Lower leg skin (tissue), 4 donors: Measurements from ENCODE around the gene SCD5. TPM values are rescaled to one million over a fixed set of nuclear protein-coding genes. Genes with fewer than 3 reads are reported as not detected.

Experiments used
- DNase-seq, 2 donors: peaks; one replicate each; pipeline ENCODE4 v3.0.0-alpha.2; 2019; ENCODE audit warnings: low spot score in 2 of 2
- H3K4me3 ChIP-seq: fragments of 200-600 bp; sonication (generic); 2 replicates; pipeline ENCODE4 v1.5.1; 2017; ENCODE audit warnings: mild to moderate bottlenecking, low read depth; ENCODE audit not compliant: poor library complexity, severe bottlenecking
- POLR2A ChIP-seq, 2 donors: fragments of 450-650 bp; IDR thresholded peaks; one replicate each; pipeline ENCODE4 v1.6.1; 2016 to 2017; ENCODE audit warnings: antibody characterized with exemption in 2 of 2, mild to moderate bottlenecking in 1 of 2, moderate library complexity in 1 of 2
- WGBS, 2 donors: methylation state at CpG; one replicate each; pipeline ENCODE4 v1.1.5; 2018; 5-methylcytosine and 5-hydroxymethylcytosine counted together
- intact Hi-C: fragments of 100-400 bp; cut with DNase I; formaldehyde crosslinking; loops from one replicate; pipeline ENCODE4 v1.15.0; 2023; ENCODE audit warnings: low total_unique reads
- total RNA-seq, 4 donors: library from RNA; depleted of rRNA; stranded (reverse); fragments of >200 nt; gene quantifications; one replicate each; pipeline ENCODE4 v1.1.0, GENCODE V29; 2016
- TF ChIP-seq, protein P1 (sequence below), 3 donors: fragments of 450-650 bp; IDR thresholded peaks; one replicate each; pipeline ENCODE4 v1.5.1; 2016; ENCODE audit warnings: antibody characterized with exemption in 3 of 3, mild to moderate bottlenecking in 3 of 3, moderate library complexity in 2 of 3

The SCD5 gene
- total RNA-seq, 4 donors from 2014 or later: 4.6 to 16.9 (median 11.6) TPM

DNA sequence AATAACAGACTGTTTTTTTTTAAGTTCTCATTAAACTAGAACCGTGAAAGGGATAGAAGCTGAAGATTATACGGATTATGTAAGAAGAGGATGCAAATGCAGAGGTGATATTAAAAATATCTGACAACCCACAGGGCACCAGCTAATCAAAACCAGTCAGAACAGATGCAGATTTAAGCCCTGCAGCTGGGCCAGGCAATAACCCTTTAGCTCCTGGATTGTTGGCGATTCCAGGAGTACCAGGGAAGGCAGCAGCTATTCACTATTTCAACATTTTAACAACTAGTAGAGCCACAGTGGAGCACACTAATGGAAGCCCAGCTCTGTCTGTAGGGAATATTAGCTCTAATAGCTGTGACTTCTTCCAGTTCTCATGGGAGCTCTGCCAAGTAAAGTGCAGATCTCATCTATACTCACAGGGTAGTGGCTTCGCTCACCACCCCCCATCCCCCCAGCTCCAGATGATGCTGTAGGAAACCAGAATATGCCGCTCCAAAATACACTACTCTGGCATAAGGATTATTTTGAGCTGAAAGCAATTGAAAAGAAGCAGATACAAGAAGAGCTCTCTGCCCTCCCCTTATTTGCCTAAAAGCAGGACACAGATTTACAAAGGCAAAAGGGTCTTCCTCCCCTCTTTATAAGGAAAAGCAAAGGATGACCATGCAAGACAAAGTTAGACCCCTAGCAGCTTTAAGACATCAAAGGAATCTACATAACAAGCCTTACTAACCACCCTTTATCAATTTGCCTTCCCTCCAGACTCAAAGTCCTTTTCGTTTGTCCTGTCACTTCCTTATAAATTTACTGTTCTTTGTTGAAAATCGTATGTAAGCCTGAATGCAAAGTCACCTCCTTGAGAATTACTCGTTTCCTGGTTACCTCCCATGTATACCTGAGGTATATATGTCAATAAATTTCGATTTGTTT lies 13.7 kb downstream of the SCD5 start:
- no peak overlapping the region for H3K4me3 ChIP-seq

DNA sequence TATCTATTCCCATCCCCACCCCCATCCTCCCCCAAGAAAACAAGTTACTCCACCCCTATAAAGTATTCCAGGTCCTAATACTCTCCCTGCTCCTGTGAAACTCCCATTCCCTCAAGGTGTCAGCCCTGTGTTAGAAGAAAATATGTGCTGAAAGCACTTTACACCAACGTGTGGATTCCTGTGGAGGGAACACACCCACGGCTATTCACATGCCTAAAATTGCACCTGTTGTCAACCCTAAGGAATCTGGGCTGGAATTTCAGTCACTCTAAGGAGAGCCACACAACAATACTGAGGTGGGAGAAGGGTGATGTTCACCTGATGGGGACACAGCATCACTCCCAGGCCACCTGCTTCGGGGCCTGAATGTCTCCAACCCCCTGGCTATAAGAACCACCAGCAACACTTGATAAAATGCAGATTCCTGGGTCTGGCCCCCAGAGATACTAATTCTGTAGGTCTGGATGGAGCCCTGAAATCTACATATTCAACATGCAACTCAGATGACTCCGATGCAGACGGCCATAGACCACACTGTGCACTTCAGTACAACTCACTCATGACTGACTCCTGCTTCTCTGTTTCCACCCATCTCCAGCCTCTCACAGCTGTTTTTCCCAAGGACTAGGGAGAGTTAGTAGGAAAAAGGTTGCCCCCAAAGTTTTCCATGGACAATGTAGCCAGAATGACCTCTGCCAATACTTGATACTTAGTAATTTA lies 15.8 kb downstream of the SCD5 start:
- intact Hi-C loops: no loop called here
- no peak overlapping the region for H3K4me3 ChIP-seq
- TF ChIP-seq POLR2A (IDR thresholded peaks at IDR 0.05): no peak
- TF ChIP-seq, protein P1, sequence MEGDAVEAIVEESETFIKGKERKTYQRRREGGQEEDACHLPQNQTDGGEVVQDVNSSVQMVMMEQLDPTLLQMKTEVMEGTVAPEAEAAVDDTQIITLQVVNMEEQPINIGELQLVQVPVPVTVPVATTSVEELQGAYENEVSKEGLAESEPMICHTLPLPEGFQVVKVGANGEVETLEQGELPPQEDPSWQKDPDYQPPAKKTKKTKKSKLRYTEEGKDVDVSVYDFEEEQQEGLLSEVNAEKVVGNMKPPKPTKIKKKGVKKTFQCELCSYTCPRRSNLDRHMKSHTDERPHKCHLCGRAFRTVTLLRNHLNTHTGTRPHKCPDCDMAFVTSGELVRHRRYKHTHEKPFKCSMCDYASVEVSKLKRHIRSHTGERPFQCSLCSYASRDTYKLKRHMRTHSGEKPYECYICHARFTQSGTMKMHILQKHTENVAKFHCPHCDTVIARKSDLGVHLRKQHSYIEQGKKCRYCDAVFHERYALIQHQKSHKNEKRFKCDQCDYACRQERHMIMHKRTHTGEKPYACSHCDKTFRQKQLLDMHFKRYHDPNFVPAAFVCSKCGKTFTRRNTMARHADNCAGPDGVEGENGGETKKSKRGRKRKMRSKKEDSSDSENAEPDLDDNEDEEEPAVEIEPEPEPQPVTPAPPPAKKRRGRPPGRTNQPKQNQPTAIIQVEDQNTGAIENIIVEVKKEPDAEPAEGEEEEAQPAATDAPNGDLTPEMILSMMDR (IDR thresholded peaks at IDR 0.05): no peak
- no peak for DNase-seq
- WGBS, 2 donors: 47 to 72% methylated on average over 5 of the region's 5 CpGs

More for the DNA sequence above, 13.7 kb downstream of the SCD5 start:
- no peak for TF ChIP-seq POLR2A (IDR thresholded peaks at IDR 0.05)
- DNase-seq: no peak
- intact Hi-C loops: no loop called here
- 15 to 26% methylated on average over 9 of the region's 9 CpGs for WGBS, 2 donors

DNA sequence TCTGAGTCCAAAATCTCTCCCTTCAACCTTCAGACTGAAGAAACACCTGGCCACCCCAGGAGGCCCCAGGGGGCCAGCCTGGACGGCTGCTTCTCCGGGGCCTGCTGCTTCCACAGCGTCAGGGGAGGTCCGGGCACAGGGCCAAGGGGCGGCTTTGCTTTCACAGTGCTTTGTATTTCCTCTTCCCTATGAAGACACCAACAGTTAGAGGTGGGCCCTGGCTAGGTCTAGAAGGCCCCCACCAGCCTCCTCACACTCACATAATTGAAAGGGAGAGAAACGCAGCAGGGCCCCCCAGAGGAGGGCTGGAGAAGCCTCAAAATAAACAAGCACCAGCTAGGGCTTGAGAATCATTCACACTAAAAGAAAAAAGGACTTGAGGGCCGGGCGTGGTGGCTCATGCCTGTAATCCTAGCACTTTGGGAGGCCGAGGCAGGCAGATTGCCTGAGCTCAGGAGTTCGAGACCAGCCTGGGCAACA lies 17.8 kb downstream of the SCD5 start:
- no peak for TF ChIP-seq POLR2A (IDR thresholded peaks at IDR 0.05)
- TF ChIP-seq, protein P1 (IDR thresholded peaks at IDR 0.05): no peak
- 29 to 35% methylated on average over 10 of the region's 10 CpGs for WGBS, 2 donors
- DNase-seq: peak; percentile 40 to 91
- no peak overlapping the region for H3K4me3 ChIP-seq
- intact Hi-C loops: no loop called here

DNA sequence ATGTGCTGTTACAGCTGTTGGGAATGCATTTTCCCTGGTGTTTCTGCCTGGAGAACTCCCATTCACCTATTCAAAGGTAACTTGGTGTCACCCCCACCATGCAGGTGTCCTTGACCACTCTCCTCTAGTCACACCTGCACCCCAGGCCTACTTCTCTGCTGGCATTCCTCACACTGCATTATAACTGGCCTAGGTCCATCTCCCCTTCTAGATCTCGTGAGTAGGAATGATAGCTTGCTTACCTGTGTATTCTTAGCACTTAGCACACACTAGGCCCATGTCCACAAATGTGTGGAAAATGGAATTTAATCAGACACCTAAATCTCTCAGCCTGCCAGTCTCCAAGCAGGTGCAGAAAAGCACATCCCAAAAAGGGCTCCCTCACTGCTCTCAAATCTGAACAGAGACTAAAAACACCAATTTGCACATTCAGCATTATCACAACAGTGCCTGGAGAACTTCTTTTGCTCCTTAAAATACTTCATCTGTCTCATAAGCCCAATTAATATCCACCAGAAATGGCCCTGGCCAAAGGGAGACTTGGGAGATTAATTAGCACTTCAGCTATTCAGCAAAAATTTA lies 18.3 kb downstream of the SCD5 start:
- intact Hi-C loops: no loop called here
- H3K4me3 ChIP-seq: no peak overlapping the region
- no peak for DNase-seq
- 47 to 65% methylated on average over 1 of the region's 1 CpG for WGBS, 2 donors
- TF ChIP-seq, protein P1 (IDR thresholded peaks at IDR 0.05): no peak
- TF ChIP-seq POLR2A (IDR thresholded peaks at IDR 0.05): no peak

DNA sequence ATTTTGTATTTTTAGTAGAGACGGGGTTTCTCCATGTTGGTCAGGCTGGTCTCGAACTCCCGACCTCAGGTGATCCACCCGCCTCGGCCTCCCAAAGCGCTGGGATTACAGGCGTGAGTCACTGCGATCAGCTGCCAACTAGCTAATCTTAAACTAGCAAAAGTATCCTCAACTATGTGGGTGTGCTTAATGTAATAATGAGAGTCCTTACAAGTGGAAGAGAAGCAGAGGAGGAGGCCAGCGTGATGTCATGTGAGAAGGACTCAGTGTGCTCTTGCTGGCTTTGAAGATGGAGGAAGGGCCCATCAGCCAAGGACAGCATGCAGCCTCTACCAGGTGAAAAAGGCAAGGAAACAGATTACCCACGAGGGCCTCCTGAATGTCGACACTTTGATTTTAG lies 19.6 kb downstream of the SCD5 start:
- TF ChIP-seq POLR2A (IDR thresholded peaks at IDR 0.05): no peak
- TF ChIP-seq, protein P1 (IDR thresholded peaks at IDR 0.05): no peak
- intact Hi-C loops: no loop called here
- H3K4me3 ChIP-seq: no peak overlapping the region
- DNase-seq: peak in 1 of 2 donors; percentile 21
- 87 to 94% methylated on average over 11 of the region's 11 CpGs for WGBS, 2 donors
